Hematopoietic multipotent progenitor cell treated with erythropoietin and hydrocortisone succinate and interleukin-3 and kit ligand, for 4 days (in vitro differentiated cells): ENCODE measurements around the gene OR6V1.

Experiments
- DNase-seq: peaks from one replicate; pipeline ENCODE4 v3.0.0-alpha.2; 2015

Gene OR6V1, protein sequence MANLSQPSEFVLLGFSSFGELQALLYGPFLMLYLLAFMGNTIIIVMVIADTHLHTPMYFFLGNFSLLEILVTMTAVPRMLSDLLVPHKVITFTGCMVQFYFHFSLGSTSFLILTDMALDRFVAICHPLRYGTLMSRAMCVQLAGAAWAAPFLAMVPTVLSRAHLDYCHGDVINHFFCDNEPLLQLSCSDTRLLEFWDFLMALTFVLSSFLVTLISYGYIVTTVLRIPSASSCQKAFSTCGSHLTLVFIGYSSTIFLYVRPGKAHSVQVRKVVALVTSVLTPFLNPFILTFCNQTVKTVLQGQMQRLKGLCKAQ

DNA sequence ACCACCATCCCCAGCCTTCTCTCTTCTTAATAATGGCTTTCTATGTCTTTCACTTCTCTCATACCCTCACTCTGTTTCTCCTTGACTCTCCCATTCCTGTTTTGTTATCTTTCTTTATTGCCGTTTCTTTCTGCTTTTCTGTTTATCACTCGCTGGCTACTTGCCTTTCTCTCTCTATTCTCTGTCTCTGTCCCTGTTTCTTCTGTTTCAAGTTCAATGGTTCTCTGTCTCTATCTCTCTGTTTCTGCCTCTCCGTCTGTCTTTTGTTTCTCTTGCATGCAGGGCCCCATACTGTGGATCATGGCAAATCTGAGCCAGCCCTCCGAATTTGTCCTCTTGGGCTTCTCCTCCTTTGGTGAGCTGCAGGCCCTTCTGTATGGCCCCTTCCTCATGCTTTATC is at the start of gene OR6V1:
Gene OR6V1 (plus strand): TSS at position 301 of the 400 bp plus-strand sequence. CDS start 0 bp downstream, at position 301.
- no peak for DNase-seq

DNA sequence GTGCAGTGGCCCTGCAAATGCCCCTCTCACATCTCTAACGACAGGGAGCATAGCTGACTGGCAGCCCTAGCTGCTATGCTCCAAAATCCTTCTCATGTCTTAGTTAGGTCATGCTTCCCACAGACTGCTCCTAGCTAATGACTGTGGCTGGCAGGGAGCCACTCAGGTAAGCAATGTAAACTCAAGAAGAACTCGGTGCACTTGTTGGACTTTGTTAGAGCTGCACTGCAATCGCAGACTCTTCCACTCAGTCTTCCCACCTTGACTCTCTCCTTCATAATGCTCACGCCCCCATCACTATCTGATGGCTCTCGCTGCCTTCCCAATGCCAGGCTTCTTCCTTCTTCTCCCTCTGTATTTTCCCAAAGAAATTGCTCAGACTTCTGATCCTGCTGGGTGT is 49.2 kb upstream of the OR6V1 start:
- DNase-seq = peak; percentile 7

DNA sequence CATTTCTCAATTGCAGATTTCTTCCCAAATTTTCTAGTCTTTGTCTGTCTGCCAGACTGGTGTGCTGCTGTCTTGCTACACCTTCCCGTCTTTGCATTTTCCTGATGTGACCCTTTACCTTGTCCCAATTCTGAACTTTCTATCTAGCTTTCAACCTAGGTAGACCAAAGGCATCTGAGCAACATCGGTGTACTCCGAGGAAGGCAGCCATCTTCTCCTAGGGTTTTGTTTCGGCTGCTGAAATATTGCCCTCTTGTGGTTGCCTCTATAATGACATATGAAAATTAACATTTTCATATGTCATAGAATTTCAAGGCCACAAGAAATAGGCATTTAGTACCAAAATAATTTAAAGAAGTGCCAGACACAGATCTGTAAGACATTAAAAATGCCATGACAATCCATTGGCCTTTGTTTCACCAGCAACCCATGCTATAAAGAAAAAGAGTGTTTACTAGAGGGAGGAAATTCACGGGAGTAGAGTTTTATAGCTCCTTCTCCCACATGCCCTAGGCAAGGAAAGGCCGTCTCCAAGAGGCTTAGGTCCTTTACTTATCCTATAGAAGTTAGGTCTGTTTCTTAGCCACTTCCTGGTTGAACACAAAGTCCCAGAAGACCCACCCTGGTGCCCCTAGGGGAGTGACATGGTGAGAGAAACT is 48.6 kb upstream of the OR6V1 start:
- peak; percentile 83 for DNase-seq

DNA sequence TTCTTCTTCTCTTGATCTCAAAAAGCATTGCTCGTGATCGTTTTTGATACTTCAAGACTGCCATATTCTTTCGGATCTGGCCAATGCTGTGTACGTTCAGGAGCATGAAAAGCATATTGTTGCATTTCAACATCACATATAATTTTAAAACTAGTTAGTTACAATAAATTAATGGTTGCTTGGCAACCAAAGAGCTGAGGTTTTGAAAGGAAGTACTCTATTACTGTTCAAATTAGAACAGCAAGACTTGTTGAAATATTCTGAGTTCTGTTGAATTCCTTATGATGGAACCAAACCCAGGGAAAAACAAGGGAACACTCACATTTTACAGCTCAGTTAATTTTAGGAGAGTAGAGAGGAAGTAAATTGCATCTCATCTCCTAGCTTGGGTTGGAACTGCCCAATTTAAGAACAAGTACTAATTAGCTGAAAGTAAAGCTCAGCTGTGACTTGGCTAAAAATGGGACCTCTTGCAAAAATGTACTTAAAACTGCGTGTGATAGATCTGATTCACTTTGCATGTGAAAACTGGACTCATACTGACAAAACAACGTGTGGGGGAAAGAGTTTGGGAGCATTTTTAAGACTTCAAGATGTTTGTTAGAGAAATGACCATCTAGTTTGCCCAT is 46.4 kb upstream of the OR6V1 start:
- no peak for DNase-seq

DNA sequence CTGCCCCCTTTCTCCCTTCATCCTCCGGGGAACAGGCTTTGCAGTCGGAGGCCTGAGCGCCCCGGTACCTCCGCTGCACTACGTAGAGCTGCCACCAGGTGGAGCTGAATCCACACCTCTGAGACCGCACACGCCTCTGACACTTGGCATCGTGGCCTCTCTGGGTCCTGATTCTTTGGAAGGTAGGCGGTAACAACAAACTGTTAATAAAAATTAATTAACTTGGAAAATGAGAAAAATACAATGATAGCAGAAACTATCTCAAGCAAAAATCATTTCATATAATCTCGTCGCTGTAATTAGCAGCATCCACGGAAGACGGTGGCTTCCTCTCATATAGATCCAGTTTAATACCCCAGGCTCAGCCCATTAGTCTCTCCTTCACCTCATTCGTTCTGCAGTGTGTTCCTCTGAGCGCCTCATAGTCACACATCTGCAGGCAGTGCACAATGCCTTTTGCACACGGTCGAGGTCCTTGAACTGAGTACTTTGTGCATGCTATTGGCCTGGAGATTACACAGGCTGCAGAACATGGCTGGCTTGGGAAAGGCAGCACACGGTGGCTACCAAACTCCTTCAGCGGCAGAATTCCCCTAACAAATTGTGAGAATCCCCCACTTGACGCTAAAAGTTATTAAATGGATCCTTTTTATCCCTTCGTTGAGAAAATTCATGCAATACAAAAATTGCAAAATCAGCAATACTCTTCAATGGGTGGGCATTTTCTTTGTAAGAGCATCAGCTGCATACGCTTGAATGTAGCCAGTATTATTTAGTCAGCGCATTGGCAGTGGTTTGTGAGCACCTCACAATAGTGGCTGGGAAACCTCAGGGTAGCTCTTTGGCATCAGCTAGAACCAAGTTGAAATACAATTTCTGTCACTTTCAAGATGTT is 43.9 kb upstream of the OR6V1 start:
- peak; percentile 88 for DNase-seq

DNA sequence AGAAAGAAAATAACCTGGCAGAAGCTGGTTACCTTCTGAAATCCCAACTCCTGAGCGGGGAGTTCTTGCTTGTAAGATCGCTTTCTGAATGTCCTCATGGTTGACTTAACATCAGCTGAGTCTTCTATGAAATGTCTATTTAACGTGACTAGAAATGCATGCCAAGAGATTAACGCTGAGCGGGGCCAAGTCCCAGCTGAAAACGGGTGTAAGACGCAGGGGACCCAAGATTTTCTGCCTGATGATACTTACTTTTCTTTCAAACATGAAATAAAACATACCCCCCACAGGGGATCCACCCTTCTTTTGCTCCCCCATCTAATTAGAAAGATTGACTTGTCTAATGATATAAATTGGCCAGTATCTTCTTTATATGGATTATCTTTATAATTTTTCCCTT is 40.1 kb upstream of the OR6V1 start:
- DNase-seq = no peak

DNA sequence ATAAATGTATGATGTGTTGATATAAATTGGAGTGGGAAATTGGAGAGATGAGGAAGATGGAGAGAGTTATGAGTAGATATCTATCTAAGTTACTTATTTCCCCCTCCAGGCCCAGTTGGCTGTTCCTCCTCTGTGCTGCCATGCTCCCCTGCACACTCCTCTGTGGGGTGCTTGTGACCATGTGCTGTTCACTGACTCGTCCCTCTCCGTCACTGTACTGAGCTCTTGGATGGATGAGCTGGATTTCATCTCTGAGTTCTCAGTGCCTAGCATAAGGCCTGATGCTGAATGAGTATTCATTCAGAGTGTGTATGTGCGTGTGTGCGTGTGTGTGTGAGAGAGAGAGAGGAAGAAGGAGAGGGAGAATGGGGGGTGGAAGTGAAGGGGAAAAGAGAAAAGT is 39.7 kb upstream of the OR6V1 start:
- no peak for DNase-seq

DNA sequence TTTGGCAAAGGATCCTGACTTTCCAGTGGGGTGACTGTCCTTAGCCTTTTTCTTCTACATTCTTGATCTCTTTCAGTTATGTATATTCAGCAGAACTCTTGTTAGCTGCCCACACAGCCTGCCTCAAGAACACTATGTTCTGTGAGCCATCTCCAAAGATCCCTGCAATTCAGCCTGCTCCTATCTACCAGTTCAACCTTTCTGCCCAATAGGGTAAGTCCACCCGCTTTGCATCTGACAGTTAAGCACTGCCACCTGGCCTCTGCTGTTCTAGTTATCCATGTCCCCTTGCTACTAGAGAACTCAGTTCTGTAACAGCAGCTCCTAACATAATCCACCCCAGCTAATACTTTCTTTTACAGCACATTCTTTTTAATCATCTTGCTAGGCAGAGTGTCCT is 38.7 kb upstream of the OR6V1 start:
- DNase-seq = no peak

DNA sequence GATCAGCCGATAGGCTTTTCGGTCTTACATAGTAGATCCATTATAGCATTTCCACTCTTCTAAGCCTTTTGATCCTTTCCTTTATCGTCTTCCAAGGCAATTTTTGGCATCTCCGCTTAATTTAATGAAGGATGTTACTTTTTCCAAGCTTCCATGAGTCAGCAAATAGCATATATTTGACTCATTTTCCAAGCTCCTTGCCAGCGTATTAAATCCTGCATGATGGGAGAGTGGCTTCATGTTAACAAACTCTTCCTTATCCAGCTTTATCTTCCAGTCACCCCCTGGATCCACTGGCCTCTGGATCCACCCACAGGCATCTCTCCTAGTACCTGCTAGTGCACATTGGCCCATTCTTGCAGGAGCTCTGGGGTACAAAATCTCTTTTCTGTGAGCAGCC is 38.2 kb upstream of the OR6V1 start:
- no peak for DNase-seq

DNA sequence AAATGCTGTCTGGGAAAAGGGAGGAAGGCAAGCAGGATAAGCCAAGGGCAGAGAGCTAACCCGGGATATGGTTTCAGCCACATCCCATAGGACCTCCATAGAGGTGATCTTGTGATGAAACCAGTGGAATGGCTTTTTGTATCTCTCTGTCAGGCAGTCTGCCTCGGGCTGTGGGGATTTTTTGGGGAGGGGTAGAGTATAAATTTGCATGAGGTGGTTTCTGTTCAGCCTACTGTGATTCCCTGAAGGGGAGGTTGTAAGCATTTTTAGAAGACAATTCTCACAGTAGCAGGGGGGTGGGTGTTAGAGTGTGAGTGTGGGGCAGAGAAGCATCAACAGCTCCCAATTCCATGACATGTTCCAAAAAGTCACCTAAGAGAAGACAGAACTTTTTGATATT is 37.1 kb upstream of the OR6V1 start:
- no peak for DNase-seq

DNA sequence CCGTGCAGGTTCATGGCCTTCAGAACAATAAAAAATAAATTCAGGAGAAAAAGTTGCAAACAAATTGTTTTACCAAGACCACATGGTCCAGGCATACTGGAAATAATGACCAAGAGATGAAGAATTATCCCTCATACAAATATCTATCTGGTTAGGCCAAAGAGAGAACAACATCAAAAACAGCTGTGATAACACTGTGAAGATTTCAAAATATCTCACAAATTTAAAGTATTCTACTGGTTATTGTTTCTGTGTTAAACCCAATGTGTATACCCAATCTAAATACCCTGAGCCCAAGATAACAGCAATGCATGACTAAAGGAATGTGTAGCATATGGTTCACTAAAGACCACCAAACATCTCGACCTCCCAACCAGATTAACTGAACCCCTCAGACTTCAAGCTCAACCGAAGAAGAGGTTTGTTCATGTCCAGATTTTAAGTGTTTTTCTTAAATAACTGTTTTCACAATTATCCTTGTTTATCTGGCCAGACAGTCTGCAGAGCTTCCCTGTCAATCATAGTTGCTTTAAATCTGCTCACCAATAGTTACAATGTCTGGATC is 36.1 kb upstream of the OR6V1 start:
- no peak for DNase-seq

DNA sequence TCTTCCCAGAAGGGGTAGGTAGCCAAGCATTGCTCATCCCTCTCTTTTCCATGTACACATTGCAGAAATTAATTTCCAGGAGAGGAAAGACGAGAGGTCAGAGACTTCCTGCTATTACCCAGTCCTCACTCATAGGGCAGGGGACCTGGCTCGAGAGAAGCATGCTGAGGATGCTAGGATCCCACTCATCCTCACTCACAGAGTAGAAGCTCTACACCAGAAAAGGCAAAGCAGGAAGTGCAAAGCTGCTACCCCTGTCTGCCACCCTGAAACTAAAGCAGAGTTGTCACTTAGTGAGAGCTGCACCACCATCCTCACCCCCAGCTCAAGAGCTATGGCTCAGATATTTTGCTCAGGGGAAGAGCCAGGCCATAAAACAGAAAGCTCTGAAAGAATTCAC is 35.1 kb upstream of the OR6V1 start:
- DNase-seq = no peak

DNA sequence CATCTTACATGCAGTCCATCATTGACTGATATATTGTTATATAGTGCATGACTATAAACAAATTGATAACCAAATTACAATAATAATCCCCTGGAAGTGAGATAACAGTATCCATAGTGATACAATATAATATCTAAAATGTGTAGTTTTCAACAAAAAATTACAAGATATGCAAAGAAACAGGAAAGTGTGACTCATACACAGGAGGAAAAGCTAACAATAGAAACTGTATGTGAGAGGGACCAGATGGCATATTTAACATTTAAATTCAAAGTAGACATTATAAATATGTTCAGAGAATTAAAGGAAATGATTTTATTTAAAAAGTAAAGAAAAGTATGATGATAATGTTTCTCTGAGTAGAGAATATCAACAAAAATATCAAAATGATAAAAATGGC is 33.2 kb upstream of the OR6V1 start:
- DNase-seq = no peak

DNA sequence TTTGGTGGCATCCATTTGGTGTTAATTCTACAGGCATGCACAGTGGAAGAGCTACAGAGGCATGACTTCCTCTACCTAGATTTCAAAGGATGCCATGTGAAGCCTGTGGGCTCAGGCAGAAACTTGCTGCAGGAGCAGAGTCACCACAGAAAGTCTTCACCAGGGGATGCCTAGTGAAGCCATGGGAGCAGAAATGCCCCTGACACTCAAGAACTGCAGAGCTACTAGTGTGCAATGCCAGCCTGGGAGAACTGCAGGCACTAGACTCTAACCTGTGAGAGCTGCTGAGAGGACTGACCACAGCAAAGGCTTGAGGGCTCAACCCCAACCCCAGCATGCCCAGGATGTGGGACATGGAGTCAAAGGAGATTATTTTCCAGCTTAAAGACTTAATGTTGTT is 29.1 kb upstream of the OR6V1 start:
- no peak for DNase-seq

DNA sequence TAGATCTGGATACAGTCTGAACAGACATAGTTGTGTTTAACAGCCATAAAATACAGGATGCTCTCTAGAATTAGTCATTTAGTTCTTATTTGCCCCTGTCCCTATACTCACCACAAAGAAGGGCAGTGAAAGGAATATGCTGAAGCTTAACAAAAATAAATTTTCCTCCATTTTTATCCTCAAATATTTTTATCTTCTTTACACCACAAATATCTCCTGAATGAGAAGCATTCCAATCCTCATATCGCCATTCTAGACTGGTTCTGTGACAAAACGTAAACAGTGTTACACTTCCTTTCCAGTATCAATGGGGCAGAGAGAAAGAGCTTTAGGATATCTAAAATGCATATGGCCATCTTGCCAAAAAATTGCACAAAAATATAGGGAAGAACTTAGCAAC is 26.8 kb upstream of the OR6V1 start:
- DNase-seq = no peak

DNA sequence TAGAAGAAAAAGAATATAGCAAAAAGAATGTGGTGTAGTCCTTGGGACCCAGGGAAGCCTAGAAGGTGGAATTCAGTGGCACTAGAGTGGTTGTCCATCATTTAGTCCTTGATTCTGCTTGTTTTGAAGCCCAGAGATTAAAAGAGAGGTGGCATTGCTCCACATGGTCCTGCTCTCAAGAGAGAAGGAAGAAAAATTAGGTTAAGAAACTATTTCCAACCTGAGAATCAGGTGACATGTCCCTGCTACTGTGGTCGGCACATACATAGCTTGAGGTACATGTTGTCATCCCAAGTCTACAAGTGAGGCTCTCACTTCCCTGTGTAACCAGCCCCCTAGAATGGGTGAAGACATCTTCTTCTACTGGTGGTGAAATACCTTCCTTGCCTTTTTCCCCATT is 25.1 kb upstream of the OR6V1 start, which contains the start of gene OR9A2:
Gene OR9A2 (minus strand): TSS at position 101 of the 400 bp plus-strand sequence. CDS start 0 bp downstream, at position 101.
- DNase-seq = no peak

DNA sequence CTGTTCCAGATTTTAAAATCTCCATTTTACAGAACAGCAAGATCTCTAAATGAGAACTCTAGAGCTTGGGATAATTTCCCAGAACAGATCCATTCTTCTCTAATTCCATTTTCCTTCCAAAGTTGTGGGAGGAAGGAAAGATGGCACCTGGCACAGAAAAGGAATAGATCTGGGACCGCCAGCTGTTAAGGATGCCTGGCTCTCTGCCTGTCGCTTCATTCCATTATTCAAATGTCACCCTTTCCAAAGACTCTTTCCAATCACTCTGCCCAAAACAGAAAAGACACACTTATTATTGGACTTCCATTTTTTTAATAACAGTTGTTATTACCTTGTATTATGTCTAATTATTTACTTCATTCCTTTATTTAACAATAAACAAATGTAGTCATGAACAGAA is 24.5 kb upstream of the OR6V1 start:
- DNase-seq = no peak

DNA sequence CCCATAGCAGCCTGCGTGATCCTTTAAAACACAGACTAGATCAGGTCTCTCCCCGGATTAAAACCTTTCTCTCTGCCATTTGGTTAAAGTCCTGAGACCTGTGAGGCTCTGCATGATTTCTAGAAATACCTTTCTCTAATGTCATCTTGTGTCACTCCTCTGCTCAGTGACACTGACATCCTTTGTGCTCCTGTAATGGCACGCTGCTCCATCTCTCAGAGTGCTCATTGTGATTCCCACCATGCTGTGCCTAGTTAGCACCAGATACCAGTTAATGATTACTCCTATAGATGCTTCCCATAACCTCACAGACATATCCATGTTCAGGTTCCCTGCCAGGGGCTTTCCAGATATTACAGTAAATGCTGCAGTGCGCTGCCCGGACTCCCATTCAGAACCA is 13.5 kb upstream of the OR6V1 start:
- no peak for DNase-seq

DNA sequence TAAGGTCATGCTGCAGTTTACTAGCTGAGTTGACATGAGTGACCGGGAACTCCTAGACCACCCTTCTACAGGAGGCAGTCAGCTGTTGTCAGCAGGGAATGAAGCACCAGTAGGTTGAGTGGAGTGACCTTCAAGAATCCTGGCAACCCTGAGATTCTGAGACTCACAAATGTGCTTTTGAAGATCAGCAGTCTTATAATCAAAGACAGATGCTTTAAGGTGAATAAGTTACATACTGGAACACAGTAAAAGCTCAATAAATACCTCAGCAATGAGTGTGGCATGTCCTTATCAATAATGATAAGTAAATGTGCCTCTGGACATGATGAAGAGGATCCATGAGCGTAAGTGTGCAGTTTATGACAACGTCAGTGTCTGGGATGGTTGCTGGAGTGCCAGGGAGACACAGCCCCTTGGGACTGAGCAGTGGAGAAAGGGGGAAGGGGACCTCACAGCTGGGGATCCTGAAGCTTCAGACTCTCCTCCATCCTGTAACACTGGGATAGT is 11.9 kb upstream of the OR6V1 start:
- no peak for DNase-seq

DNA sequence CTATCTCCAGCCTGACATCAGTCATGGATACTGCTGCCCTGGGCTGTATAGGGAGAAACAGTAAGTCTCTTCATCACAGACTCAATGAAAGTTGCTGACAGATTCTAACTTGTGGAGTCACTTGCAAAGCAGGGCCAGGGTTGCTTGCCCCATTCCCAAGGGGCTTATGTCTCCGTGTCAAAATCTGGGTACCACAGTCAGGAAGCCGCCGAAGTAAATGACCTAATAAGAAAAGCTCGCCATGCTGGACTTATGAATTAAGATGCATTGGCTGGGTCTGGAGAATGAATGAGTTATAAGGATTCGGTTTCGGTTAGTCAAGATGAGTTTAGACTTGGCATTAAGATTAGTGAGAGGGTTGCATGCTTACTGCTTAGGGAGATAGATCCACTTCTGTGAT is 10.8 kb upstream of the OR6V1 start:
- no peak for DNase-seq

DNA sequence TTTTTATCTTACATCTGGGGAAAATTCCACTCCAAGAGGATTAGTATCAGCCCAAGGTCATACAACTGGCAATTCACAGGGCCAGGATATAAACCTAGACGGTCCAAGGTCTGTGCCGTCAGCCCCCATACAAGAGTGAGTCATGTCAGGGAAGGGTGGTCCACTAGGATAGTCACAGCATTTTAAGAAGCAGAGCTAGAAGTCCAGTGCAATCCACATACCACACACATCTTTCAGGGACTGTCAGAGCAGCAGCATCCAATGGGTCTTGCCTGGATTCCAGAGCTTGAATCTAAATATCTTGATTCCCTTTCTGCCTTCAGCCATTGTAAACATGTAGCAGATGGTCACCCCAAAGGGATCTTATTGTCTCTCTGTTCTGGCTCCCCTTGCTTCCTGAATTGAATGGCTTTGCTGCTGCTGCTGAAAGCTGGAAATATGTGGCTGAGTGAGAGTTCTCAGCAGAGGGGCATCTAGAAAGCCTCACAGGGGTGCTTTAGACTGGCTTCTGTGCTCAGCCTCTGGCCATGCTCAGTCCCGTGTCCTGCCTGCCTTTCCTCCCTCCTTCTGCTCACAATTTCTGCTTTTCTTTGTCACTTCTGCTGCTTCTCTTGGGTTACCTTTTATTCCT is 9.9 kb upstream of the OR6V1 start:
- no peak for DNase-seq

DNA sequence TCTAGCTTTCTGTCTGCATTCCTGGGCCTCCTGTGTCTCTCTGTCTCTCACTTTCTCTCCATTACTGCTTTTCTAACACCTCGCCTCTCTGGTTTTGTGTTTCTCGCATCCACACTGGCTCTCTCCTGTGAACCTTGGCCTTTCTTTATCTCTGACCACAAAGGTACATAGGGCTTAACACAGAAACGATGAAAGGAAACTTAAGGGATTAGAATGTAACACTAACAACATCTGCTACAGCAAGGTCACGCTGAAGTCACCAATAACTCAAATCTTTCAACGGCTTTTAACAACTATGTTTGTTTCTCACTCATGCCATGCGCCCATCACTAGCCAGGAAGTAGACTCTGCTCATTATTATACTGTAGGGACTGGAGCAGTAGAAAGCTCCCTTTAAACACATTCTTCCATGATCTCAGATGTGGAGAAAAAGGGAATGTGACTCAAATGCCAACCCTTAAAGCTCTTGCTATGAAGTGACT is 9.3 kb upstream of the OR6V1 start:
- DNase-seq = no peak
